IMR-90 (cell line): ENCODE data around the gene GPR152. TPM values are rescaled to one million over a fixed set of nuclear protein-coding genes. Genes with fewer than 3 reads are reported as not detected.

Source experiments
- ATAC-seq: fragments of 200-7000 bp; cut with Tn5 transposase; 2 replicates; pipeline ENCODE4 v1.9.1; 2020; ENCODE audit warnings: low read depth, mild to moderate bottlenecking, moderate library complexity
- BruUV-seq: library from RNA; stranded (reverse); fragments of 400-500 nt; replicated peaks from 2 replicates; lab custom pipeline; 2021; lab: Mats Ljungman, UMichigan
- CTCF ChIA-PET: fragments of 300-600 bp; formaldehyde crosslinking; extraction: SDS; loops from one replicate; lab custom pipeline; 2021; ENCODE audit warnings: antibody characterized with exemption; lab: Yijun Ruan, JAX
- POLR2A ChIA-PET: fragments of 300-600 bp; sonication (Branson Sonifier 250); formaldehyde crosslinking; loops from one replicate; lab custom pipeline; 2022; ENCODE audit warnings: antibody characterized with exemption; ENCODE audit not compliant: unreplicated experiment; lab: Charles Lee
- DNase-seq: peaks from one replicate; pipeline ENCODE4 v3.0.0; 2013
- H2AFZ ChIP-seq: replicated peaks from 2 replicates; pipeline ENCODE3; 2013; ENCODE audit warnings: low read length, mild to moderate bottlenecking; ENCODE audit not compliant: poor library complexity
- H2AK5ac ChIP-seq: 2 replicates; pipeline ENCODE4 v1.6.1; 2013; ENCODE audit warnings: low read depth, low read length, inconsistent platforms
- H2AK9ac ChIP-seq: replicated peaks from 2 replicates; pipeline ENCODE3; 2013; ENCODE audit warnings: mild to moderate bottlenecking, low read depth, low read length, moderate library complexity; ENCODE audit not compliant: poor library complexity
- H2BK120ac ChIP-seq: 2 replicates; pipeline ENCODE4 v1.6.1; 2013; ENCODE audit warnings: low read depth, low read length, inconsistent platforms
- H2BK15ac ChIP-seq: 3 replicates; pipeline ENCODE4 v1.6.1; 2013; ENCODE audit warnings: low read depth, low read length, inconsistent platforms
- H2BK20ac ChIP-seq: 2 replicates; pipeline ENCODE4 v1.6.1; 2013; ENCODE audit warnings: low read depth, mild to moderate bottlenecking, inconsistent platforms, low read length, moderate library complexity
- H2BK5ac ChIP-seq: 2 replicates; pipeline ENCODE4 v1.6.1; 2013; ENCODE audit warnings: mild to moderate bottlenecking, low read depth, low read length, inconsistent platforms; ENCODE audit not compliant: poor library complexity, severe bottlenecking
- H3K14ac ChIP-seq: replicated peaks from 2 replicates; pipeline ENCODE4 v1.6.1; 2013; ENCODE audit warnings: low read depth, low read length, inconsistent platforms
- H3K18ac ChIP-seq: 2 replicates; pipeline ENCODE4 v1.6.1; 2013; ENCODE audit warnings: low read depth, low read length, control low read depth
- H3K23ac ChIP-seq: 2 replicates; pipeline ENCODE4 v1.6.1; 2013; ENCODE audit warnings: low read depth, low read length, inconsistent platforms
- H3K27ac ChIP-seq: 2 replicates; pipeline ENCODE4 v1.5.1; 2013; ENCODE audit warnings: mild to moderate bottlenecking, control low read depth, low read length; ENCODE audit not compliant: insufficient read depth
- H3K27me3 ChIP-seq: 2 replicates; pipeline ENCODE4 v1.6.1; 2013; ENCODE audit warnings: low read length; ENCODE audit not compliant: control insufficient read depth, insufficient read depth
- H3K36me3 ChIP-seq: 2 replicates; pipeline ENCODE4 v1.6.1; 2013; ENCODE audit warnings: low read length, mixed read lengths; ENCODE audit not compliant: control insufficient read depth, insufficient read depth
- H3K4ac ChIP-seq: 2 replicates; pipeline ENCODE4 v1.6.1; 2013; ENCODE audit warnings: low read depth, low read length, inconsistent platforms
- H3K4me1 ChIP-seq: 2 replicates; pipeline ENCODE4 v1.6.1; 2013; ENCODE audit warnings: low read length, mixed read lengths; ENCODE audit not compliant: control insufficient read depth, insufficient read depth
- H3K4me2 ChIP-seq: 2 replicates; pipeline ENCODE4 v1.6.1; 2013; ENCODE audit warnings: low read depth, mild to moderate bottlenecking, control low read depth, low read length, moderate library complexity
- H3K4me3 ChIP-seq: 2 replicates; pipeline ENCODE4 v1.5.1; 2013; ENCODE audit warnings: low read depth, mild to moderate bottlenecking, control low read depth, low read length, moderate library complexity; ENCODE audit not compliant: insufficient read depth
- H3K56ac ChIP-seq: 2 replicates; pipeline ENCODE4 v1.6.1; 2013; ENCODE audit warnings: low read length, inconsistent platforms; ENCODE audit not compliant: insufficient read depth; ENCODE audit errors: extremely low read depth
- H3K79me1 ChIP-seq, 2 experiments: 2 replicates each; pipeline ENCODE4 v1.6.1; 2013; ENCODE audit warnings: low read length in 2 of 2, inconsistent platforms in 1 of 2, low read depth in 1 of 2
- H3K9ac ChIP-seq: 2 replicates; pipeline ENCODE4 v1.6.1; 2013; ENCODE audit warnings: low read depth, low read length, control low read depth
- H3K9me1 ChIP-seq: 2 replicates; pipeline ENCODE4 v1.6.1; 2013; ENCODE audit warnings: low read length, inconsistent platforms; ENCODE audit not compliant: insufficient read depth
- H3K9me3 ChIP-seq: 2 replicates; pipeline ENCODE4 v1.6.1; 2013; ENCODE audit warnings: low read length; ENCODE audit not compliant: control insufficient read depth, insufficient read depth
- H4K20me1 ChIP-seq: 2 replicates; pipeline ENCODE4 v1.6.1; 2013; ENCODE audit warnings: low read length, inconsistent platforms; ENCODE audit not compliant: insufficient read depth
- H4K5ac ChIP-seq: 2 replicates; pipeline ENCODE4 v1.6.1; 2013; ENCODE audit warnings: mild to moderate bottlenecking, low read depth, low read length, control low read depth
- H4K8ac ChIP-seq, 2 experiments: 2 replicates each; pipeline ENCODE4 v1.6.1; 2013; ENCODE audit warnings: low read depth in 2 of 2, low read length in 2 of 2, control low read depth in 1 of 2, inconsistent platforms in 1 of 2
- H4K91ac ChIP-seq: 2 replicates; pipeline ENCODE4 v1.6.1; 2013; ENCODE audit warnings: low read depth, low read length, inconsistent platforms; ENCODE audit not compliant: insufficient read depth
- CHD1 ChIP-seq: IDR thresholded peaks from 2 replicates; pipeline ENCODE4 v1.6.1; 2012; ENCODE audit warnings: low read depth, low read length, improper control_type of control experiment
- RCOR1 ChIP-seq: IDR thresholded peaks from 2 replicates; pipeline ENCODE4 v1.6.1; 2012; ENCODE audit warnings: mild to moderate bottlenecking, low read length, improper control_type of control experiment; ENCODE audit not compliant: insufficient replicate concordance
- WGBS, 2 experiments: methylation state at CpG; one replicate each; pipeline versions ENCODE4 v1.1.5 to v1.1.7; 2013; ENCODE audit warnings: missing lambda C conversion rate in 2 of 2; ENCODE audit not compliant: insufficient read length in 1 of 2; ENCODE audit errors: extremely low coverage in 2 of 2; 5-methylcytosine and 5-hydroxymethylcytosine counted together
- dilution Hi-C: fragments of 300-500 bp; cut with HindIII; formaldehyde crosslinking; loops from one replicate; pipeline ENCODE4 v1.14.3; 2018; ENCODE audit warnings: low sequenced_read_pairs; ENCODE audit not compliant: unreplicated experiment
- in situ Hi-C: fragments of 300-500 bp; cut with MboI; formaldehyde crosslinking; loops from 3 replicates; pipeline ENCODE4 v1.14.3; 2019; ENCODE audit warnings: low sequenced_read_pairs, inconsistent platforms, mixed read lengths
- intact Hi-C: fragments of 100-400 bp; cut with micrococcal nuclease; formaldehyde crosslinking; loops from 2 replicates; pipeline ENCODE4 v1.10.0; 2022
- polyA plus RNA-seq, 3 experiments: library from polyadenylated mRNA; depleted of rRNA; stranded (reverse); fragments of >200 nt; gene quantifications; 2 replicates each; pipeline ENCODE4 v1.2.3, GENCODE V29; 2012; ENCODE audit warnings: low replicate concordance in 1 of 3
- total RNA-seq: library from RNA; depleted of rRNA; stranded (reverse); fragments of >200 nt; gene quantifications from 2 replicates; pipeline ENCODE4 v1.2.3, GENCODE V29; 2012
- TF ChIP-seq, protein P1 (sequence below): fragments of 150-350 bp; IDR thresholded peaks from 2 replicates; pipeline ENCODE4 v1.6.1; 2016; ENCODE audit warnings: low read depth, mild to moderate bottlenecking, low read length, moderate library complexity, borderline replicate concordance

Gene GPR152
- total and polyA plus RNA-seq, 2 of the 4 experiments (the other 2 are of a cell fraction) = not detected

DNA sequence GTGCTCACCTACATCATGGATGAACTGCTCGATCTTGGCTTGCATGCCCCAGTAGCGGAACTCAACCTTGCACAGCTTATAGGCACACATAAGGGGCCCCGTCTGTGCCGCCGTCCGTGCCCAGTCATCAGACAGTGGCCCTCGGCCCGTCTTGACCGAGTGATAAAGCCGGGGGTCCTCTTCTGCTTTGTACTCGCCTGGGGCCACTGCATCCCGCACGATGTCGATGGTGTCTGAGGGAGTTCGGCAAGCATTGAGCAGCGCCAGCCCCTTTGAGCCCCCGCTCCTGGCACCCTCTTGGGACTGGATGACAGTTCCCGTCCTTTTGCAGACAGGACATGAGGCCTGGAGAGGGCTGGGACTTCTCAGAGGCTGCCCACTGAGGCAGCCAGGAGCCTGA lies 49.3 kb upstream of the GPR152 start:
- H2BK15ac ChIP-seq = no peak overlapping the region
- in situ Hi-C loops = no loop called here

More for the DNA sequence above, 49.3 kb upstream of the GPR152 start:
- Histone ChIP-seq H3K9me3 (no peaks in the 10 kb centered on the region), H2AK5ac (no peak overlapping the region), H2BK120ac (no peak overlapping the region), H3K4me3 (no peak overlapping the region), H3K23ac (no peak overlapping the region), H3K4me2 (no peak overlapping the region), H4K91ac (no peak overlapping the region), H4K5ac (no peak overlapping the region), H3K9me1 (peaks cover 4% of the 10 kb centered on the region), H3K36me3 (peaks cover 18% of the 10 kb centered on the region), H4K20me1 (no peaks in the 10 kb centered on the region), H3K14ac (no peak overlapping the region), H3K4me1 (peaks cover 10% of the 10 kb centered on the region), H3K27ac (no peak overlapping the region), H2AFZ (no peak overlapping the region), H4K8ac (no peak overlapping the region), H2BK20ac (no peak overlapping the region), H3K79me1 (peaks cover 4 to 33% of the 10 kb centered on the region in 2 experiments; a peak in 3 of 4 replicates), H3K4ac (no peak overlapping the region), H3K18ac (no peak overlapping the region), H3K56ac (no peak overlapping the region), H2BK5ac (no peak overlapping the region), H3K27me3 (no peaks in the 10 kb centered on the region), H2AK9ac (no peak overlapping the region), H3K9ac (no peak overlapping the region)
- dilution Hi-C loops (no loop called here), intact Hi-C loops (no loop called here)
- no peak for ATAC-seq
- ChIA-PET CTCF (no interaction called here), POLR2A (no interaction called here)
- TF ChIP-seq, protein P1, sequence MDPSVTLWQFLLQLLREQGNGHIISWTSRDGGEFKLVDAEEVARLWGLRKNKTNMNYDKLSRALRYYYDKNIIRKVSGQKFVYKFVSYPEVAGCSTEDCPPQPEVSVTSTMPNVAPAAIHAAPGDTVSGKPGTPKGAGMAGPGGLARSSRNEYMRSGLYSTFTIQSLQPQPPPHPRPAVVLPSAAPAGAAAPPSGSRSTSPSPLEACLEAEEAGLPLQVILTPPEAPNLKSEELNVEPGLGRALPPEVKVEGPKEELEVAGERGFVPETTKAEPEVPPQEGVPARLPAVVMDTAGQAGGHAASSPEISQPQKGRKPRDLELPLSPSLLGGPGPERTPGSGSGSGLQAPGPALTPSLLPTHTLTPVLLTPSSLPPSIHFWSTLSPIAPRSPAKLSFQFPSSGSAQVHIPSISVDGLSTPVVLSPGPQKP = no peak
- TF ChIP-seq RCOR1 (no peak), CHD1 (no peak)
- WGBS, 2 experiments = 97% methylated on average over 6 of the region's 18 CpGs; no CpG with 5 or more reads in 1 of the 2 experiments
- no peak for DNase-seq
- no TSS peak for BruUV-seq
